AG09309 (cell line): ENCODE measurements around the gene TEKTIP1.
A peak's percentile ranks its signal among the peaks of the same experiment; 100 is the strongest.

ENCODE experiments used
- DNase-seq: peaks from one replicate; pipeline ENCODE4 v3.0.0-alpha.2; 2010; ENCODE audit warnings: low read depth
- H3K4me3 ChIP-seq: 2 replicates; pipeline ENCODE4 v1.5.1; 2011; ENCODE audit warnings: mild to moderate bottlenecking, low read depth, low read length, moderate library complexity; ENCODE audit not compliant: control insufficient read depth
- CTCF ChIP-seq: IDR thresholded peaks from 2 replicates; pipeline ENCODE4 v1.5.1; 2011; ENCODE audit warnings: mild to moderate bottlenecking, low read depth, low read length, inconsistent platforms; ENCODE audit not compliant: insufficient read depth, control insufficient read depth; ENCODE audit errors: missing control alignments

TEKTIP1 gene

GRCh38 chr19:3573162-3573857 lies 34.3 kb downstream of the TEKTIP1 start:
- no peak for TF ChIP-seq CTCF
- H3K4me3 ChIP-seq = peak overlapping the region; percentile 98
- no peak for DNase-seq

GRCh38 chr19:3573858-3574637 lies 35.1 kb downstream of the TEKTIP1 start:
- peak; percentile 73 for DNase-seq
- TF ChIP-seq CTCF = no peak
- peak overlapping the region; percentile 98 for H3K4me3 ChIP-seq

DNA sequence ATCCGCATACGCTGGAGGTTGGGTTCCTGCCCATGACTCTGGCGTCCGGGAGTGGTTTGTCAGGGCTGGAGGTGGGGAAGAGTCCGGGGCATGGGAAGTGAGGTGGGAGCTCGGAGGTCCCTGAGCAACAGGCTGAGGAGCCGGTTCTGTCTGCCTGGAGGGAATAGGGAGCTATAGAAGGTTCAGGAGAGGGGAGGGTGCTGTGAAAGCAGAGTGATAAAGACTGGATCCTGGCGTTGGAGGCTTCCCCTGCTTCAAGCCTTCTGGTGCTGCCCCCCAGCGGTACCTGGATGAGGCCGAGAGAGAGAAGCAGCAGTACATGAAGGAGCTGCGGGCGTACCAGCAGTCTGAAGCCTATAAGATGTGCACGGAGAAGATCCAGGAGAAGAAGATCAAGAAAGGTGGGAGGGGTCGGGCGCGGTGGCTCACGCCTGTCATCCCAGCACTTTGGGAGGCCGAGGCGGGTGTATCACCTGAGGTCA lies 36.3 kb downstream of the TEKTIP1 start:
- no peak for DNase-seq
- H3K4me3 ChIP-seq = no peak overlapping the region
- peak; percentile 39 for TF ChIP-seq CTCF

- H3K4me3 ChIP-seq = no peak overlapping the region
- DNase-seq = no peak
- TF ChIP-seq CTCF = no peak
These were observed 37.1 kb downstream of the TEKTIP1 start for GRCh38 chr19:3575949-3576673.

DNA sequence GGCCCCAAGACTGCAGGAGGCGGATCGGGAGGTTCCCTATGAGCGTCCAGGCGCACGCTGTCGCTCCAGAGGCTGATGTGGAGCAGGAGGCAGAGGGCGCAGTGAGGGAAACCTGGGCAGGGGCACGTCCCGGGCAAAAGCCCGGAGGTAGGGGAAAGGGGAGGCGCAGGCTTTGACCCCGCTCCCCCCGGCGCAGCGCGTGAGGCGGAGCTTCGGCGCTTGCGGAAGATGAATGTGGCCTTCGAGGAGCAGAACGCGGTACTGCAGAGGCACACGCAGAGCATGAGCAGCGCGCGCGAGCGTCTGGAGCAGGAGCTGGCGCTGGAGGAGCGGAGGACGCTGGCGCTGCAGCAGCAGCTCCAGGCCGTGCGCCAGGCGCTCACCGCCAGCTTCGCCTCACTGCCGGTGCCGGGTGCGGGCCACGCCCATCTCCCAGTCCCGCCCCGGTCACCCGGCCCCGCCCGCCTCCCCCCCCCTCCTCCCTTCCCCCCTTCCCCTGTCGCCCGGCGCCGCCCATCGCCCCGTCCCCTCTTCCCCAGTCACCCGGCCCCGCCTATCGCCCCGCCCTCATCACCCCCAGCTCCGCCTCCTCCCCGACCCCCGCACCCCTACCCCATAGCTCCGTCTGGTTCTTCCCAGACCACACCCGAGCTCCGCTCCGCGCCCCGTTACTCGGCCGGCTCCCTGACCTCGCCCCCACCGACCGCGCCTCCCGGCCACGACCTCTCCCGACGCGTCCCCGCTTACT lies 37.9 kb downstream of the TEKTIP1 start:
- H3K4me3 ChIP-seq = no peak overlapping the region
- no peak for TF ChIP-seq CTCF
- DNase-seq = no peak

DNA sequence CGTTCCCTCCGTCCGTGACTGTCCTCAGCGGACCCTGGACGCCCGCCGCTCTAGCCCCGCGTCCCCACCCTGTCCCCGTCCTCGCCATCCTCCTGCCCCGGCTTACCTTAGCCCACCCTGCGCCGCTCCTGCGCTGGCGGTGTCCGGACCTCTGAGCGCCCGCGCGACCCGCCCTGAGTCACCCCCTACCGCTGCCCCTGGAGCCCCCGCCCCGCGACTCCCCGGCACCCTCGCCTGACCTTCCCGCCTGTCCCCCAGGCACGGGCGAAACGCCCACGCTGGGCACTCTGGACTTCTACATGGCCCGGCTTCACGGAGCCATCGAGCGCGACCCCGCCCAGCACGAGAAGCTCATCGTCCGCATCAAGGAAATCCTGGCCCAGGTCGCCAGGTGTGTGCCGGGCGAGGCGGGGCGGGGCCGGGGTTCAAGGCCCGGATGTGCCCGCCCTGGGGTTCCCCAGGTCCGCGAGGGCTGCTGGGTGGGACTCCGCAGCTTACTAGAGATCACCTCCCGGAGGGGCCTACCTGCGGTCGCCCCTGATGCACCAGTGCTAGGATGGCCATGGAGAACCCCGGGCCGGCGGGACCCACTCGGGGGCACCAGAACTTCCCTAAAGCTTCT lies 38.9 kb downstream of the TEKTIP1 start:
- no peak overlapping the region for H3K4me3 ChIP-seq
- no peak for DNase-seq
- TF ChIP-seq CTCF = no peak
